Glutamatergic neuron (in vitro differentiated cells): ENCODE results near the gene ZNF579. TPM values are rescaled to one million over a fixed set of nuclear protein-coding genes. Genes with fewer than 3 reads are reported as not detected.
A peak's percentile ranks its signal among the peaks of the same experiment; 100 is the strongest.

Experiments used
- DNase-seq: peaks from one replicate; pipeline ENCODE4 v3.0.0; 2022
- H3K27ac Mint-ChIP-seq: one replicate; pipeline ENCODE4 v1.8.0; 2020; ENCODE audit warnings: mild to moderate bottlenecking, mixed read lengths, inconsistent platforms; ENCODE audit not compliant: unreplicated experiment
- H3K27me3 Mint-ChIP-seq: one replicate; pipeline ENCODE4 v1.8.0; 2020; ENCODE audit warnings: mild to moderate bottlenecking, moderate library complexity, mixed read lengths, inconsistent platforms; ENCODE audit not compliant: unreplicated experiment
- H3K36me3 Mint-ChIP-seq: one replicate; pipeline ENCODE4 v1.8.0; 2020; ENCODE audit warnings: mild to moderate bottlenecking, mixed read lengths, inconsistent platforms; ENCODE audit not compliant: unreplicated experiment
- H3K4me1 Mint-ChIP-seq: one replicate; pipeline ENCODE4 v1.8.0; 2020; ENCODE audit warnings: mild to moderate bottlenecking, low read depth, mixed read lengths, inconsistent platforms; ENCODE audit not compliant: unreplicated experiment
- H3K4me3 Mint-ChIP-seq: one replicate; pipeline ENCODE4 v1.8.0; 2020; ENCODE audit warnings: mild to moderate bottlenecking, mixed read lengths, inconsistent platforms; ENCODE audit not compliant: unreplicated experiment
- H3K9me3 Mint-ChIP-seq: one replicate; pipeline ENCODE4 v1.8.0; 2020; ENCODE audit warnings: mild to moderate bottlenecking, moderate library complexity, mixed read lengths, inconsistent platforms; ENCODE audit not compliant: unreplicated experiment
- CTCF ChIP-seq: fragments of 200-600 bp; sonication (generic); IDR thresholded peaks from one replicate; pipeline ENCODE4 v1.5.0; 2021; ENCODE audit not compliant: partially characterized antibody, unreplicated experiment
- total RNA-seq: library from RNA; stranded (reverse); fragmentation: NEBNext Ultra II Directional; extraction: Animal tissue kit (Norgen Biotek cat#: 25700); gene quantifications from one replicate; pipeline ENCODE4 v1.2.1, GENCODE V29; 2021; ENCODE audit not compliant: unreplicated experiment

The ZNF579 gene
- total RNA-seq, 1 donor from 2014 or later: 48.9 TPM

- TF ChIP-seq CTCF: no peak
- H3K4me3 Mint-ChIP-seq: no peak overlapping the region
These were observed 31.5 kb upstream of the ZNF579 start for GRCh38 chr19:55611983-55612645.

DNA sequence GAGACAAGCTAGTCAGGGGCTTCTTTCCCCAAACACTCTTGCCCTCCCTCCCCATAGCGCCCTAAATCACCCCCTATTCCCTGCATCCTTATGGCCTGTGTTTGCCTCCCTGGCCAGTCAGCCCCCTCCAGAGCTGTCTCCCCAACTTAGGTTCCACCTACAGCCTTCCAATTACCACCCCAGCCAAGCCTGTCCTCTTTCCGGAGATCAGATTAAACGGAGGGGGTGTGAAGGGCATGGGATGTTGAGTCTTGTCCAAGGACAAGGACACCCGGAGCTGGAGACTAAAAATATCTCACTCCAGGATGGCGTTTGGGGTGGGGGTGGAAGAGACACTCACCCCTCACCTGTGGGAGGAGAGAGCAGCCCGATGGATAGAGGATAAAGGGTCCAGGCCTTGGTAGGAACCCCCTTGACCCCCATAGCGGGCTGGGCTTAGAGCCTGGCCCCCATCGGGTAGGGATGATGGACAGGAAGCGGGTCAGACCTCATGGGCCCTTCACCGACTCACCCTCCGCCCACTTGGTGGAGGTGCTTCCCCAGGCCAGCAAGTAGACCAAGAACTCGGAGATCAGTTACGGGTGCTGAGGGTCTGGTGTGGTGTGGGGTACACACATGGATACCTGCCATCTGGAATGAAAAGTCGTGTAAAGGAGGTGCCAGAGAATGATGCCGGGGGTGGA, 30.8 kb upstream of the ZNF579 start:
- TF ChIP-seq CTCF: no peak
- Mint-ChIP-seq H3K4me1 (peaks cover 4% of the 10 kb centered on the region), H3K9me3 (no peaks in the 10 kb centered on the region), H3K27ac (no peak overlapping the region), H3K36me3 (peaks cover 4% of the 10 kb centered on the region), H3K4me3 (no peak overlapping the region), H3K27me3 (peaks cover 8% of the 10 kb centered on the region)
- DNase-seq: no peak

More at GRCh38 chr19:55611983-55612645, 31.5 kb upstream of the ZNF579 start:
- Mint-ChIP-seq H3K9me3 (peaks cover 2% of the 10 kb centered on the region), H3K4me1 (no peaks in the 10 kb centered on the region), H3K36me3 (peaks cover 4% of the 10 kb centered on the region), H3K27me3 (peaks cover 11% of the 10 kb centered on the region), H3K27ac (no peak overlapping the region)
- DNase-seq: no peak

DNA sequence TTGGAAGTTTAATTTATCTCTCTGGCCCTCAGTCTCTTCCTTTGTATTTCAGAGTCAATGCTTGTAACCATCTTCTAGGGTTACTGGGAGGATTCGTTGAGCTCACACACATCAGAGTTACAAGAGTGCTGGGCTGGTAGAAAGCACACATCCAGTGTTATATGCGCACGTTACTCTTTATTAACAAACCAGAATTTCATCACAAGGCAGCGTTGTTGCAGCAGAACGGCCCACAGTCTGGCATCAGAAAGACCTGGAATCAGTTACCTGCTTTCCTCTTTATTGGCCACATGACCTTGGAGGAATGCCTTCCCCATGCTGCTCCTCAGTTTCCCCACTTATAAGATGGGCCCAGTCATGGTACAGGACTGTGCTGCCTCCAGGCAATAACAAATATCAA, 28.7 kb upstream of the ZNF579 start:
- peaks cover 7% of the 10 kb centered on the region for H3K9me3 Mint-ChIP-seq
- H3K4me3 Mint-ChIP-seq: no peak overlapping the region
- no peak overlapping the region for H3K27ac Mint-ChIP-seq
- peaks cover 15% of the 10 kb centered on the region for H3K27me3 Mint-ChIP-seq
- H3K4me1 Mint-ChIP-seq: peaks cover 10% of the 10 kb centered on the region
- H3K36me3 Mint-ChIP-seq: peaks cover 4% of the 10 kb centered on the region
- no peak for DNase-seq
- no peak for TF ChIP-seq CTCF

DNA sequence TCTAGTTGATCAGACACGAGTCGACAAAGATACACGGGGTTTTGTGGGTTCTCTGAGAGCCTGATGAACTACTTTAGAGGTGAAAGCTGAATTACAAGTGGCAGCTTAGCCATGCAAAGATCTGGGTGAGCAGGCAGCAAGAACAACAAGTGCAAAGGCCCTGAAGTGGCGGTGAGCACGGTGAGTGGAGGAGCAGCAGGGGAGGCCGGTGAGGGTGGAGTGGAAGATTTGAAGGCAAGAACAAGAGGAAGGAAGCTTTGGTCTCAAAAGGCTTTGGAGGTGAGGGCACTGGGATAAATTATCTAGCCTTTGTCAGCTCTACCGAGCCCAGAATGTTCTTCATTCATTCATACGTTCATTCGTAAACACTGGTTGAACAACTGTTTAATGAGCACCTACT, 26.2 kb upstream of the ZNF579 start:
- Mint-ChIP-seq H3K4me3 (peak overlapping the region; percentile 99), H3K27me3 (peaks cover 15% of the 10 kb centered on the region), H3K4me1 (peaks cover 10% of the 10 kb centered on the region), H3K27ac (peak overlapping the region; percentile 94), H3K9me3 (peaks cover 7% of the 10 kb centered on the region), H3K36me3 (peaks cover 4% of the 10 kb centered on the region)
- TF ChIP-seq CTCF: no peak
- no peak for DNase-seq

DNA sequence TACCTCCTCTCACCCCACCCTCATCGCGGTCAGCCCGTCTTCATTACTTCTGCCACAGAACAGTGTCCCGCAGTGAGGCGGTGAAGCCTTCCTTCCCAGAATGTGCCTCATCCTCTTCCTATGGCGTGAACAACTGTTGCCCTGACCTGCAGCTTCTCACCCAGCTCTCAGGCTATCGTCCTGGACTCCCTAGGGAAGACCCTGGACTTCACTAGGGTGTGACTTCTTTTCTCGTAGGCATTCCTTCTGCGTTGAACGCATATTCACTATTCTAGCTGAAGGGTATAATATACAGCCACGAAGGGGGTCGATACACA, 25.8 kb upstream of the ZNF579 start:
- Mint-ChIP-seq H3K9me3 (peaks cover 7% of the 10 kb centered on the region), H3K27ac (peak overlapping the region; percentile 94), H3K27me3 (peaks cover 15% of the 10 kb centered on the region), H3K4me3 (peak overlapping the region; percentile 99), H3K36me3 (peaks cover 4% of the 10 kb centered on the region), H3K4me1 (peaks cover 10% of the 10 kb centered on the region)
- DNase-seq: no peak
- TF ChIP-seq CTCF: no peak
